Tibial artery (tissue), 4 donors: ENCODE measurements around the gene TUBGCP2.

Experiments used
- DNase-seq, 2 donors: peaks; one replicate each; pipeline ENCODE4 v3.0.0-alpha.2; 2019
- H3K27ac ChIP-seq, 2 donors: fragments of 200-600 bp; sonication (generic) in 1 of 2; 1 replicate in 1 of 2; 2 replicates in 1 of 2; pipeline ENCODE4 v1.5.1; 2018 to 2019; ENCODE audit warnings: mild to moderate bottlenecking in 1 of 2
- H3K27me3 ChIP-seq, 2 donors: fragments of 200-600 bp; sonication (generic) in 1 of 2; one replicate each; pipeline versions ENCODE4 v1.5.1 to v1.6.0; 2016 to 2019
- H3K36me3 ChIP-seq, 3 donors: fragments of 200-600 bp; sonication (generic) in 2 of 3; one replicate each; pipeline ENCODE4 v1.5.1; 2016 to 2019; ENCODE audit warnings: mild to moderate bottlenecking in 2 of 3
- H3K4me1 ChIP-seq, 4 donors: fragments of 200-600 bp; sonication (generic) in 2 of 4; 1 replicate in 3 of 4; 2 replicates in 1 of 4; pipeline ENCODE4 v1.5.1; 2016 to 2019
- H3K4me3 ChIP-seq, 2 donors: fragments of 200-600 bp; sonication (generic) in 1 of 2; 1 replicate in 1 of 2; 2 replicates in 1 of 2; pipeline ENCODE4 v1.5.1; 2018 to 2019; ENCODE audit warnings: mild to moderate bottlenecking in 2 of 2
- H3K9me3 ChIP-seq, 3 donors: fragments of 200-600 bp; sonication (generic) in 1 of 3; one replicate each; pipeline ENCODE4 v1.5.1; 2016 to 2019
- intact Hi-C: fragments of 100-400 bp; cut with DNase I; formaldehyde crosslinking; loops from one replicate; pipeline ENCODE4 v1.15.0; 2023; ENCODE audit warnings: low total_unique reads
- TF ChIP-seq, protein P1 (sequence below), 2 experiments: fragments of 200-600 bp in 1 of 2; fragments of 450-650 bp in 1 of 2; IDR thresholded peaks; one replicate each; pipeline ENCODE4 v1.5.1; 2017 to 2019; ENCODE audit warnings: antibody characterized with exemption in 2 of 2, mild to moderate bottlenecking in 1 of 2, moderate library complexity in 1 of 2

TUBGCP2 gene

DNA sequence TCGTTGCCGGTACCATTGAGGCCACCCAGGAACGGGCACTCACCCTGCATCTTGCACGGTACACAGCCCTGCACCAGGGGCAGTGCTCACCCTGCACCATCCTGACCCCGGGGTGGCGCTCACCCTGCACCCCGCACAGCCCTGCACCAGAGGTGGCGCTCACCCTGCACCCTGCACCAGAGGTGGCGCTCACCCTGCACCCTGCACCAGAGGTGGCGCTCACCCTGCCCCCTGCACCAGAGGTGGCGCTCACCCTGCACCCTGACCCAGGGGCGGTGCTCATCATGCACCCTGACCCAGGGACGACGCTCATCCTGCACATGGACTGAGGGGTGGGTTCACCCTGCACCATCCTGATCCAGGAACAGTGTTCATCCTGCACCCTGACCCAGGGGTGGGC lies 6.4 kb downstream of the TUBGCP2 start:
- H3K9me3 ChIP-seq: no peaks in the 10 kb centered on the region
- H3K36me3 ChIP-seq: peaks cover 47 to 66% (median 57%) of the 10 kb centered on the region in 3 donors
- DNase-seq: no peak
- peaks cover 0 to 32% (median 15%) of the 10 kb centered on the region in 4 donors for H3K4me1 ChIP-seq
- intact Hi-C loops: no loop called here
- no peak overlapping the region for H3K27ac ChIP-seq
- no peaks in the 10 kb centered on the region for H3K27me3 ChIP-seq
- TF ChIP-seq, protein P1, sequence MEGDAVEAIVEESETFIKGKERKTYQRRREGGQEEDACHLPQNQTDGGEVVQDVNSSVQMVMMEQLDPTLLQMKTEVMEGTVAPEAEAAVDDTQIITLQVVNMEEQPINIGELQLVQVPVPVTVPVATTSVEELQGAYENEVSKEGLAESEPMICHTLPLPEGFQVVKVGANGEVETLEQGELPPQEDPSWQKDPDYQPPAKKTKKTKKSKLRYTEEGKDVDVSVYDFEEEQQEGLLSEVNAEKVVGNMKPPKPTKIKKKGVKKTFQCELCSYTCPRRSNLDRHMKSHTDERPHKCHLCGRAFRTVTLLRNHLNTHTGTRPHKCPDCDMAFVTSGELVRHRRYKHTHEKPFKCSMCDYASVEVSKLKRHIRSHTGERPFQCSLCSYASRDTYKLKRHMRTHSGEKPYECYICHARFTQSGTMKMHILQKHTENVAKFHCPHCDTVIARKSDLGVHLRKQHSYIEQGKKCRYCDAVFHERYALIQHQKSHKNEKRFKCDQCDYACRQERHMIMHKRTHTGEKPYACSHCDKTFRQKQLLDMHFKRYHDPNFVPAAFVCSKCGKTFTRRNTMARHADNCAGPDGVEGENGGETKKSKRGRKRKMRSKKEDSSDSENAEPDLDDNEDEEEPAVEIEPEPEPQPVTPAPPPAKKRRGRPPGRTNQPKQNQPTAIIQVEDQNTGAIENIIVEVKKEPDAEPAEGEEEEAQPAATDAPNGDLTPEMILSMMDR (IDR thresholded peaks at IDR 0.05): no peak
- no peak overlapping the region for H3K4me3 ChIP-seq

DNA sequence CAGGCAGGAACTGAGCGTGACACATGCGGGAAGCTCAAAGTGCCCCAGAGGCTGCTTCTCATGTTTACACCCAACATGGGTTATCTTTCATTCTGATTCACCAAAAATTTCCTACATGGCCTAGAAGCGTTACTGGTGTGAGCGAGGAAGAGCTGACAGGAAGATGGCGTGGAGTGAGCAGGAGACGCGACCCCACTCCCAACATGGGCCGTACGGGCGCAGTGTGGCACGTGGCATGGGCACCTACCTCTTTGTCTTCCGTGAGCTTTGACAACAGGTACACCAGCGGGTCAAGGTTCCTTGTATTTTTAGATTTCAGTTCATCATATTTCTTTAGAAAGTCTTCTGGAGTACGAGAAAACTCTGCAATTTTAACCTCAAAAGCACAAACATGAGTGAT lies 8.9 kb downstream of the TUBGCP2 start:
- H3K27ac ChIP-seq: no peak overlapping the region
- no peaks in the 10 kb centered on the region for H3K9me3 ChIP-seq
- TF ChIP-seq, protein P1 (IDR thresholded peaks at IDR 0.05): no peak
- no peaks in the 10 kb centered on the region for H3K27me3 ChIP-seq
- H3K36me3 ChIP-seq: peaks cover 69 to 91% (median 82%) of the 10 kb centered on the region in 3 donors
- no peak for DNase-seq
- intact Hi-C loops: no loop called here
- peaks cover 0 to 13% (median 4%) of the 10 kb centered on the region in 4 donors for H3K4me1 ChIP-seq
- no peak overlapping the region for H3K4me3 ChIP-seq

DNA sequence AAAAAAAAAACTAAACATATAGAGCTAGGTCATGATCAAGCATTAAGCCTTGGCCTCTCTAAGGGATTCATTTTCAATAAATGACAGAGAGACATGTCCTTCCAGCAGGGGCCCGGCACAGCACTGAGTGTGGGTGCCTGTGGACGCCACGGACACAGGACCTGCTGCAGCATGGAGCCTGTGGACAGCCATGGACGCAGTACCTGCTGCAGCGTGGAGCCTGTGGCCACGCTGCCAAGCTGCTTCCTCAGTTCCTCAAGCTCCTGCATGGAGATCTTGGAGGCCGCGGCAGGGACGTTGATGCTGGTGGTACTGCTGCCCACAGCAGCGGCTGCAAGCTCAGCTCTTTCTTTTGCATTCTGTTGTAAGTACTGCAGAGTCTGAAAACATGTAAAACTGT lies 9.4 kb downstream of the TUBGCP2 start:
- H3K36me3 ChIP-seq: peaks cover 74 to 96% (median 87%) of the 10 kb centered on the region in 3 donors
- H3K4me1 ChIP-seq: peaks cover 0 to 13% (median 2%) of the 10 kb centered on the region in 4 donors
- H3K27me3 ChIP-seq: no peaks in the 10 kb centered on the region
- H3K27ac ChIP-seq: no peak overlapping the region
- intact Hi-C loops: no loop called here
- no peak for DNase-seq
- TF ChIP-seq, protein P1 (IDR thresholded peaks at IDR 0.05): no peak
- H3K9me3 ChIP-seq: no peaks in the 10 kb centered on the region
- H3K4me3 ChIP-seq: no peak overlapping the region

DNA sequence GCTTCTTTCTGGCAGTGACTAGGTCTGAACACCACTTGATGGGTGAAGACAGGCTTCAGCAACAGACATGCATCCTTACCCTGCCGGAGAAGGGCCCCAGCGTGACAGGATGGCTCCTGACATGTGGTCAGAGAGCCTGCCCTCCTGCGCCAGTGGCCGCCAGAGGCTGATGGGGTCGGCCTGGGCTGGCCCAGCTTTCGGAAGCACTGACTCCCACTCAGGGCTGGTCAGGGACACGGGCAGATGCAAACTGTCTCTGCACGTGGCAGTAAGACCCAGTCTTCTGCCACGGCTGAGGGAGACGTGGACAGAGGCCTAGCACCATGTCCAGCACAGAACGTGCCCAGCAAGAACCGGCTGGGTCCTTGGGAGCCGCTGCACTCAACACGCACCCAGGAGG lies 10.2 kb downstream of the TUBGCP2 start:
- H3K4me3 ChIP-seq: no peak overlapping the region
- DNase-seq: no peak
- H3K36me3 ChIP-seq: peaks cover 82 to 98% (median 95%) of the 10 kb centered on the region in 3 donors
- peaks cover 0 to 5% (median 0%) of the 10 kb centered on the region in 4 donors for H3K4me1 ChIP-seq
- TF ChIP-seq, protein P1 (IDR thresholded peaks at IDR 0.05): no peak
- intact Hi-C loops: no loop called here
- H3K9me3 ChIP-seq: no peaks in the 10 kb centered on the region
- H3K27ac ChIP-seq: no peak overlapping the region
- no peaks in the 10 kb centered on the region for H3K27me3 ChIP-seq

DNA sequence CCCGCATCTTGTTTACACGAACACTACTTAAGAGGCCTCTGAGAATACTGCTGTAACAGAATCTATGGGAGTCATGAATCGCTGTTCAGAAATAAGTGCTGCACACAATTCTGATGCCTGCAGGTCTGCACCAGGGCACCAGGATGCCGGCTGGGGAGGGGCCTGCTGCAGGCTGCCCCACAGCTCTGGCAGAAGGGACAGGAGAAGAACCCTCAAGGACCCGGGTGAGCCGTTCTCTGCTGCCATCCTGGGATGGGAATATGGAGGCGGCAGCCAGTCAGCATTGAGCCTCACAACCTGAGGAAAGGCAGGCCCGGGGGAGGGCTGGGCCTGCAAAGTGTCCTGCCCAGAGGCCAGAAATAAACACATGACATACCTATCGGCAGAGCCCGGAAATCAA lies 11.2 kb downstream of the TUBGCP2 start:
- DNase-seq: no peak
- H3K27me3 ChIP-seq: no peaks in the 10 kb centered on the region
- TF ChIP-seq, protein P1 (IDR thresholded peaks at IDR 0.05): no peak
- peaks cover 90 to 100% (median 97%) of the 10 kb centered on the region in 3 donors for H3K36me3 ChIP-seq
- H3K9me3 ChIP-seq: no peaks in the 10 kb centered on the region
- H3K27ac ChIP-seq: no peak overlapping the region
- H3K4me3 ChIP-seq: no peak overlapping the region
- intact Hi-C loops: no loop called here
- H3K4me1 ChIP-seq: no peaks in the 10 kb centered on the region
